Neural cell (in vitro differentiated cells): ENCODE results near the gene KIAA2012. TPM values are rescaled to one million over a fixed set of nuclear protein-coding genes. Genes with fewer than 3 reads are reported as not detected.

Source experiments
- H2AFZ ChIP-seq: fragments of 200-600, 300-800 bp; sonication (generic), shearing (Covaris generic); 2 replicates; pipeline ENCODE4 v1.6.0; 2014; ENCODE audit warnings: low read depth, mild to moderate bottlenecking, antibody characterized with exemption, low read length, moderate library complexity
- H3F3A ChIP-seq: fragments of 200-600 bp; shearing (Covaris generic); 2 replicates; pipeline ENCODE4 v1.6.1; 2016; ENCODE audit warnings: mild to moderate bottlenecking, moderate library complexity, mixed read lengths, antibody characterized with exemption, low read length; ENCODE audit not compliant: insufficient read depth, poor library complexity, severe bottlenecking
- H3K27ac ChIP-seq: fragments of 200-600, 300-800 bp; sonication (generic), shearing (Covaris generic); 2 replicates; pipeline ENCODE4 v1.5.1; 2014; ENCODE audit warnings: mild to moderate bottlenecking, low read length, moderate library complexity
- H3K27me3 ChIP-seq: fragments of 300-800, 200-600 bp; sonication (generic), shearing (Covaris generic); 2 replicates; pipeline ENCODE4 v1.6.0; 2014; ENCODE audit warnings: mild to moderate bottlenecking, low read depth, low read length, moderate library complexity; ENCODE audit not compliant: insufficient read depth
- H3K36me3 ChIP-seq: fragments of 300-800, 200-600 bp; sonication (generic), shearing (Covaris generic); 2 replicates; pipeline ENCODE4 v1.5.1; 2014; ENCODE audit warnings: mild to moderate bottlenecking, antibody characterized with exemption, low read length, moderate library complexity; ENCODE audit not compliant: insufficient read depth
- H3K4me2 ChIP-seq: fragments of 300-800, 200-600 bp; sonication (generic), shearing (Covaris generic); 2 replicates; pipeline ENCODE4 v1.6.0; 2014; ENCODE audit warnings: mild to moderate bottlenecking, low read length
- H3K4me3 ChIP-seq: fragments of 300-800, 200-600 bp; sonication (generic), shearing (Covaris generic); 2 replicates; pipeline ENCODE4 v1.5.1; 2014; ENCODE audit warnings: mild to moderate bottlenecking, low read length, moderate library complexity
- H3K79me2 ChIP-seq: fragments of 200-600 bp; shearing (Covaris generic); replicated peaks from 2 replicates; pipeline ENCODE4 v1.6.0; 2014; ENCODE audit warnings: mild to moderate bottlenecking, low read length, moderate library complexity; ENCODE audit not compliant: insufficient read depth
- H3K9ac ChIP-seq: fragments of 300-800, 200-600 bp; sonication (generic), shearing (Covaris generic); 2 replicates; pipeline ENCODE4 v1.6.1; 2016; ENCODE audit warnings: mild to moderate bottlenecking, low read length, mixed read lengths
- H3K9me2 ChIP-seq: fragments of 200-600 bp; shearing (Covaris generic); 2 replicates; pipeline ENCODE4 v1.6.1; 2016; ENCODE audit warnings: mild to moderate bottlenecking, low read length, mixed read lengths; ENCODE audit not compliant: insufficient read depth
- H3K9me3 ChIP-seq: fragments of 200-600, 300-800 bp; sonication (generic), shearing (Covaris generic); 2 replicates; pipeline ENCODE4 v1.6.1; 2016; ENCODE audit warnings: mild to moderate bottlenecking, mixed run types, low read length, moderate library complexity, mixed read lengths
- H4K20me1 ChIP-seq: fragments of 200-600 bp; shearing (Covaris generic); 2 replicates; pipeline ENCODE4 v1.6.1; 2016; ENCODE audit warnings: mild to moderate bottlenecking, mixed run types; ENCODE audit not compliant: insufficient read depth
- EP300 ChIP-seq: fragments of 450-650 bp; conservative IDR thresholded peaks from 2 replicates; pipeline ENCODE4 v1.6.1; 2014; ENCODE audit warnings: antibody characterized with exemption, mild to moderate bottlenecking, moderate library complexity; ENCODE audit not compliant: poor library complexity, severe bottlenecking
- EZH2 ChIP-seq: fragments of 200-600, 300-800 bp; shearing (Covaris generic), sonication (generic); IDR thresholded peaks from 2 replicates; pipeline ENCODE4 v1.6.1; 2014; ENCODE audit warnings: antibody characterized with exemption, low read length, borderline replicate concordance, mild to moderate bottlenecking; ENCODE audit not compliant: insufficient read depth, poor library complexity, severe bottlenecking
- MXI1 ChIP-seq: fragments of 450-650 bp; conservative IDR thresholded peaks from 2 replicates; pipeline ENCODE4 v1.6.1; 2014; ENCODE audit warnings: antibody characterized with exemption, mild to moderate bottlenecking; ENCODE audit not compliant: poor library complexity, severe bottlenecking
- POLR2AphosphoS5 ChIP-seq: IDR thresholded peaks from 2 replicates; pipeline ENCODE4 v1.6.1; 2012
- RAD21 ChIP-seq: fragments of 450-650 bp; conservative IDR thresholded peaks from 2 replicates; pipeline ENCODE4 v1.6.1; 2014; ENCODE audit warnings: antibody characterized with exemption, mild to moderate bottlenecking, moderate library complexity
- SMC3 ChIP-seq: fragments of 450-650 bp; conservative IDR thresholded peaks from 2 replicates; pipeline ENCODE4 v1.6.1; 2014; ENCODE audit warnings: antibody characterized with exemption, mild to moderate bottlenecking, moderate library complexity; ENCODE audit not compliant: poor library complexity
- TAF1 ChIP-seq: IDR thresholded peaks from 2 replicates; pipeline ENCODE4 v1.6.1; 2012; ENCODE audit warnings: low read depth
- polyA plus RNA-seq: library from polyadenylated mRNA; depleted of rRNA; stranded (reverse); fragments of >200 nt; gene quantifications from 2 replicates; pipeline ENCODE4 v1.2.3, GENCODE V29; 2014
- TF ChIP-seq, protein P1 (sequence below): fragments of 450-650 bp; IDR thresholded peaks from 2 replicates; pipeline ENCODE4 v1.5.1; 2014; ENCODE audit warnings: antibody characterized with exemption, mild to moderate bottlenecking, moderate library complexity; ENCODE audit not compliant: poor library complexity, severe bottlenecking
- TF ChIP-seq, protein P2 (sequence below): IDR thresholded peaks from 2 replicates; pipeline ENCODE4 v1.6.1; 2012; ENCODE audit warnings: borderline replicate concordance

KIAA2012 gene
- polyA plus RNA-seq, 1 donor from 2014 or later = not detected

DNA sequence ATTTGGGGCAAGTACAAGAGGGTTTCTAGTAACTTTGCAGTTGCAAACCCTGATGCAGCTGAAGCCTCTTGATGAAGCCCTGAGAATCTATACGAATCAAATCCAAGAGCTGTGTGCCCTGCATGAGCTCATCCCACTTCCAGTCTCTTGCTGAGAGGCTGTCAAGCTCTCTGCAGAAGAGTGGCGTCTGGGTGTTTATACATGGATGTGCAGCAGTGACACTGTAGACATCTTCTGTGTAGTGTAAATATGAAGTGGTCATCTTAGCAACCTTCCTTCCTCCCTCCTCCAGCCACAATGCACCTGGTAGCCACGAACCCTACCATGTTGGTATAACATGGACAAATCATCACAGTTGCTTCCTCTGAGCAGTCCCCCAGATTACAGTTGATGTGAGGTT lies 18.4 kb upstream of the KIAA2012 start:
- Histone ChIP-seq H3K9ac (no peak overlapping the region), H3K9me3 (no peaks in the 10 kb centered on the region)

GRCh38 chr2:202056611-202057010 lies 16.4 kb upstream of the KIAA2012 start:
- H3K36me3 ChIP-seq = no peaks in the 10 kb centered on the region
- no peaks in the 10 kb centered on the region for H3K79me2 ChIP-seq
- H3K9me3 ChIP-seq = no peaks in the 10 kb centered on the region
- H3K9me2 ChIP-seq = no peaks in the 10 kb centered on the region
- H3K9ac ChIP-seq = no peak overlapping the region
- no peak overlapping the region for H3K4me2 ChIP-seq
- no peaks in the 10 kb centered on the region for H4K20me1 ChIP-seq
- H3K27me3 ChIP-seq = no peaks in the 10 kb centered on the region
- H3F3A ChIP-seq = no peaks in the 10 kb centered on the region
- no peak for TF ChIP-seq TAF1
- TF ChIP-seq, protein P1, sequence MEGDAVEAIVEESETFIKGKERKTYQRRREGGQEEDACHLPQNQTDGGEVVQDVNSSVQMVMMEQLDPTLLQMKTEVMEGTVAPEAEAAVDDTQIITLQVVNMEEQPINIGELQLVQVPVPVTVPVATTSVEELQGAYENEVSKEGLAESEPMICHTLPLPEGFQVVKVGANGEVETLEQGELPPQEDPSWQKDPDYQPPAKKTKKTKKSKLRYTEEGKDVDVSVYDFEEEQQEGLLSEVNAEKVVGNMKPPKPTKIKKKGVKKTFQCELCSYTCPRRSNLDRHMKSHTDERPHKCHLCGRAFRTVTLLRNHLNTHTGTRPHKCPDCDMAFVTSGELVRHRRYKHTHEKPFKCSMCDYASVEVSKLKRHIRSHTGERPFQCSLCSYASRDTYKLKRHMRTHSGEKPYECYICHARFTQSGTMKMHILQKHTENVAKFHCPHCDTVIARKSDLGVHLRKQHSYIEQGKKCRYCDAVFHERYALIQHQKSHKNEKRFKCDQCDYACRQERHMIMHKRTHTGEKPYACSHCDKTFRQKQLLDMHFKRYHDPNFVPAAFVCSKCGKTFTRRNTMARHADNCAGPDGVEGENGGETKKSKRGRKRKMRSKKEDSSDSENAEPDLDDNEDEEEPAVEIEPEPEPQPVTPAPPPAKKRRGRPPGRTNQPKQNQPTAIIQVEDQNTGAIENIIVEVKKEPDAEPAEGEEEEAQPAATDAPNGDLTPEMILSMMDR = peak; percentile 36
- H3K4me3 ChIP-seq = no peak overlapping the region
- no peak overlapping the region for H2AFZ ChIP-seq
- H3K27ac ChIP-seq = no peak overlapping the region

More for the DNA sequence above, 18.4 kb upstream of the KIAA2012 start:
- TF ChIP-seq EP300 = peak; percentile 62
- TF ChIP-seq POLR2AphosphoS5 = peak; percentile 63
- no peak for TF ChIP-seq TAF1
- Histone ChIP-seq H3K36me3 (no peaks in the 10 kb centered on the region), H3K27ac (no peak overlapping the region), H3K4me2 (no peak overlapping the region), H3K9me2 (no peaks in the 10 kb centered on the region), H3K79me2 (no peaks in the 10 kb centered on the region), H2AFZ (no peak overlapping the region), H3K27me3 (no peaks in the 10 kb centered on the region), H3K4me3 (no peak overlapping the region), H3F3A (no peaks in the 10 kb centered on the region), H4K20me1 (no peaks in the 10 kb centered on the region)

- no peaks in the 10 kb centered on the region for H3K9me3 ChIP-seq
- H3K4me3 ChIP-seq = no peak overlapping the region
- H3K27me3 ChIP-seq = no peaks in the 10 kb centered on the region
- no peaks in the 10 kb centered on the region for H3K36me3 ChIP-seq
- TF ChIP-seq POLR2AphosphoS5 (no peak), EP300 (no peak), SMC3 (no peak), EZH2 (no peak), TAF1 (no peak), MXI1 (no peak), RAD21 (no peak)
- TF ChIP-seq, protein P1 = no peak
- TF ChIP-seq, protein P2, sequence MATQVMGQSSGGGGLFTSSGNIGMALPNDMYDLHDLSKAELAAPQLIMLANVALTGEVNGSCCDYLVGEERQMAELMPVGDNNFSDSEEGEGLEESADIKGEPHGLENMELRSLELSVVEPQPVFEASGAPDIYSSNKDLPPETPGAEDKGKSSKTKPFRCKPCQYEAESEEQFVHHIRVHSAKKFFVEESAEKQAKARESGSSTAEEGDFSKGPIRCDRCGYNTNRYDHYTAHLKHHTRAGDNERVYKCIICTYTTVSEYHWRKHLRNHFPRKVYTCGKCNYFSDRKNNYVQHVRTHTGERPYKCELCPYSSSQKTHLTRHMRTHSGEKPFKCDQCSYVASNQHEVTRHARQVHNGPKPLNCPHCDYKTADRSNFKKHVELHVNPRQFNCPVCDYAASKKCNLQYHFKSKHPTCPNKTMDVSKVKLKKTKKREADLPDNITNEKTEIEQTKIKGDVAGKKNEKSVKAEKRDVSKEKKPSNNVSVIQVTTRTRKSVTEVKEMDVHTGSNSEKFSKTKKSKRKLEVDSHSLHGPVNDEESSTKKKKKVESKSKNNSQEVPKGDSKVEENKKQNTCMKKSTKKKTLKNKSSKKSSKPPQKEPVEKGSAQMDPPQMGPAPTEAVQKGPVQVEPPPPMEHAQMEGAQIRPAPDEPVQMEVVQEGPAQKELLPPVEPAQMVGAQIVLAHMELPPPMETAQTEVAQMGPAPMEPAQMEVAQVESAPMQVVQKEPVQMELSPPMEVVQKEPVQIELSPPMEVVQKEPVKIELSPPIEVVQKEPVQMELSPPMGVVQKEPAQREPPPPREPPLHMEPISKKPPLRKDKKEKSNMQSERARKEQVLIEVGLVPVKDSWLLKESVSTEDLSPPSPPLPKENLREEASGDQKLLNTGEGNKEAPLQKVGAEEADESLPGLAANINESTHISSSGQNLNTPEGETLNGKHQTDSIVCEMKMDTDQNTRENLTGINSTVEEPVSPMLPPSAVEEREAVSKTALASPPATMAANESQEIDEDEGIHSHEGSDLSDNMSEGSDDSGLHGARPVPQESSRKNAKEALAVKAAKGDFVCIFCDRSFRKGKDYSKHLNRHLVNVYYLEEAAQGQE = no peak
- no peak overlapping the region for H2AFZ ChIP-seq
- no peak overlapping the region for H3K27ac ChIP-seq
- no peak overlapping the region for H3K9ac ChIP-seq
- H3K9me2 ChIP-seq = no peaks in the 10 kb centered on the region
- H4K20me1 ChIP-seq = no peaks in the 10 kb centered on the region
- H3K79me2 ChIP-seq = no peaks in the 10 kb centered on the region
- no peak overlapping the region for H3K4me2 ChIP-seq
- peaks cover 4% of the 10 kb centered on the region for H3F3A ChIP-seq
Measured at GRCh38 chr2:202060218-202060617, 12.8 kb upstream of the KIAA2012 start.
